ENCODE measurements around the gene POTEB.
"Not testable (repeated sequence)": the region's sequence is repeated elsewhere in the genome, so short reads cannot be mapped to it uniquely, and the experiment has no call there.

POTEB gene
- 0 reads per million in 2 experiments for total RNA-seq

DNA sequence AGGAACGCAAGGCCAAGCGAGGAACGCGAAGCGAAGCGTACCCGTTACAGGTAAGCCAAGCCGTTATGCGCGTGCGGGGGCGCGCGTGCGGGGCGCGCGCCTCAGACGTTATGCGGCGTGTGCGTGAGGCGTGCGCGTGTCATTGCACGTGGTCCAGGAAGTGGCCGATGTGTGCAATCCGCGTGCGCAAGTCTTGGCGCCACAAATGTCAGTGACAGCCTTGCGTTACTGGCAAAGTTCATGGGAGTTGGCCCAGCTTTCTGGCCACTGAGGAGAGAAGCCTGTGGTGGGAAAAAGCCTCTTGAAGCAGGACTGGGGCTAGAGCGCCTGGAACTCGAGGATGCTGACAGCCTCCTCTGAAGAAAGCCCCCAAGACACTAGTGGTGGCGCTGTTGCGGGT is at the start of gene POTEB:
Gene POTEB (minus strand): TSS at position 101 of the 400 bp plus-strand sequence. CDS start 489 bp downstream, outside the sequence.
- not testable (repeated sequence) for DNase-seq (ENCODE audit: low read depth)

DNA sequence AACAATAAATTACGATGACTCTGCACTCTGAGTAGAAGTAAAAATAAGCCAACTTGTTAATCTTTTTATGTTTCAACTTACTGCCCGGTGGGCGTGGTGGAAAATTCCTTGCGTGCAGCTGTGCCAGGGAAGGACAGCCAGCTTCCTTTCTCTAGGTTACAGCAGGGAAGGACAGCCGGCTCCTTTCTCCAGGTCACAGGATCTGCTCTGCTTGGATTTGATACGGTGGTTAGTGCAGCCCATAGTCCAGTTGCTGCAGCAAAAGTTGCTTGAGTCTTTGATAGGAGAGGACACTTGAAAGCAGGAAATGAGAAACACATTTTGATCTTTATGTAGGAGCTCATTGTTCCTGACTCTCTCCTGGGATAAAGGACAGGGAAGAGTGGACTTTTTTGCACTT is 13.4 kb upstream of the POTEB start:
- not testable (repeated sequence) for DNase-seq (ENCODE audit: low read depth)

DNA sequence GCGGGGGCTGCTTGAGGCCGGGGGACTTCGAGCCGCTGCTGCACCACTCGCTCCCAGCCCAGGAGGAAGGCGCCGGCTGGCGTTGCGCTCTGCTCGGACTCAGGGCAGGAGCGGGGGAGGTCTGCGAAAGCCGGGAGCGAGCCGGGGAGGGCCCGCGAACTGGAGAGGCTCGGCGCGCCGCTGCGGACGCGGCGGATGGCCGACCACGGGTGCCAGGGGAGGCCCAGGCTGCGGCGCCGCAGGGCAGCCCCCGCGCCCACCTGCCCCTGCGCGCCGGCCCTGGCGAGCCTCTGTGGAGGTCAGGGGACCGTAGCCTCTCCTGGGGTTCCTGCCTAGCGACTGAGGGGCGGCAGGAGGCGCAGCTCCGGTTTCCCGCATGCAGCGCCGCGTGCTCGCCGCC is 12.0 kb upstream of the POTEB start:
- not testable (repeated sequence) for DNase-seq (ENCODE audit: low read depth)

DNA sequence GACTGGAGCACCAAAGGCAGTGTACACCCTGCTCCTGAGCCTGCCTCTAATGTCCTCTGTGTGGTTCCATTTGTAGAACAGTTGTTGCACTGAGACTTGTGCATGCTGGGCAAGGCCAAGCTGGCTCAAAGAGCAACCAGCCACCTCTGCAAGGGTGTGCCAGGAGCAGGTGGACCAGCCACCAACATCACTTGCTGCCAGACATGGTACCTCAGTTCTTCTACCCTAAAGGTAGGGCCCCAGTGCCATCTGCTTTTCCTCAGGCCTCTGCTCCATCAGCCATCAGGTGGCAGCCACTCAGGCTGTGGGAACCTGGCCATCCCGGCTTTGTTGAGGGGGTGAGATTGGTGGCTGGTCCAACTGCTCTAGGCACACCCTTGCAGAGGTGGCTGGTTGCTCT is 38.7 kb downstream of the POTEB start:
- not testable (repeated sequence) for DNase-seq (ENCODE audit: low read depth)
